Erythroblast (primary cell): ENCODE measurements around the gene UBA3.

Experiments
- GATA1 ChIP-seq: IDR thresholded peaks from 2 replicates; pipeline ENCODE4 v1.6.1; 2011; ENCODE audit warnings: low read depth, mild to moderate bottlenecking, control low read depth, low read length, moderate library complexity
- POLR2A ChIP-seq: IDR thresholded peaks from 2 replicates; pipeline ENCODE4 v1.6.1; 2011; ENCODE audit warnings: mild to moderate bottlenecking, low read length

GRCh38 chr3:69063636-69064035, 16.5 kb downstream of the UBA3 start:
- TF ChIP-seq POLR2A (no peak), GATA1 (no peak)
